ENCODE results near the gene LRRC56. TPM values are rescaled to one million over a fixed set of nuclear protein-coding genes. Genes with fewer than 3 reads are reported as not detected.

Gene LRRC56
- total and polyA plus RNA-seq, 2 of the 13 experiments (the other 11 are each of a cell fraction or from before 2014, with no cell fraction given) = 0.11 to 0.29 TPM

DNA sequence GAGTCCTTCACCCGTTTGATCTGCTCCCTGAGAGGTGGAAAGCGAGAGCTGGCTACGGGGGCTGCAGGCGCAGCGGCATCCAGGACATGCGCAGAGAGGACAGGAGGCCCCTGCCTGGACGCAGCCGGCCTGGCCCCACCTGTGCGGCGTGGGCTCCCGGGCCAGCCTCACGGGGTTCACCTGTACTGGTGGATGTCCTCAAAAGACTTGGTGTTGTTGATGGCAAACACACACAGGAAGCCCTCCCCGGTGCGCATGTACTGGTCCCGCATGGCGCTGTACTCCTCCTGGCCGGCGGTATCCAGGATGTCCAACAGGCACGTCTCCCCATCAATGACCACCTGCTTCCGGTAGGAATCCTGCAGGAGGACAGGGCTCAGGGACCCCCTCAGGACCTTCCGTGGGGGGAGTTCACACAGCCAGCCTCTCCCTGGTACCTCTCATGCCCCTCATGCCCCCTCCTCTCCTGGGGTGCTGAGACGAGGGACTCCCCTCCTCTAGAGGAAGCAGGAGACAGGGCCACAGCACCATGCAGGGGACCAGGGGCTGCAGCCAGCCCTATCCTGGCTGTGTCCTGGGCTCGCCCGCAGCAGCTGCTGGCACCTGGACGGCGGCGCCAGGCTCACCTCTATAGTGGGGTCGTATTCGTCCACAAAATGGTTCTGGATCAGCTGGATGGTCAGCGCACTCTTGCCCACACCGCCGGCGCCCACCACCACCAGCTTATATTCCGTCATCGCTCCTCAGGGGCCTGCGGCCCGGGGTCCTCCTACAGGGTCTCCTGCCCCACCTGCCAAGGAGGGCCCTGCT is 3.5 kb upstream of the LRRC56 start (continued):
- TF ChIP-seq, protein P1, sequence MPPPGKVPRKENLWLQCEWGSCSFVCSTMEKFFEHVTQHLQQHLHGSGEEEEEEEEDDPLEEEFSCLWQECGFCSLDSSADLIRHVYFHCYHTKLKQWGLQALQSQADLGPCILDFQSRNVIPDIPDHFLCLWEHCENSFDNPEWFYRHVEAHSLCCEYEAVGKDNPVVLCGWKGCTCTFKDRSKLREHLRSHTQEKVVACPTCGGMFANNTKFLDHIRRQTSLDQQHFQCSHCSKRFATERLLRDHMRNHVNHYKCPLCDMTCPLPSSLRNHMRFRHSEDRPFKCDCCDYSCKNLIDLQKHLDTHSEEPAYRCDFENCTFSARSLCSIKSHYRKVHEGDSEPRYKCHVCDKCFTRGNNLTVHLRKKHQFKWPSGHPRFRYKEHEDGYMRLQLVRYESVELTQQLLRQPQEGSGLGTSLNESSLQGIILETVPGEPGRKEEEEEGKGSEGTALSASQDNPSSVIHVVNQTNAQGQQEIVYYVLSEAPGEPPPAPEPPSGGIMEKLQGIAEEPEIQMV (CRISPR knock-in tag; IDR thresholded peaks at IDR 0.05; ENCODE audit: low read depth) = no peak
- no peak for TF ChIP-seq EED (CRISPR knock-in tag; IDR thresholded peaks at IDR 0.05)
- no peak for TF ChIP-seq ZNF891 (CRISPR knock-in tag; IDR thresholded peaks at IDR 0.05)
- no peak for TF ChIP-seq SNRNP70 (IDR thresholded peaks at IDR 0.05; ENCODE audit: low read depth, low read length)
- no peak for TF ChIP-seq ZBTB42 (CRISPR knock-in tag; IDR thresholded peaks at IDR 0.05)
- no peak for TF ChIP-seq SALL1 (CRISPR knock-in tag; IDR thresholded peaks at IDR 0.05)
- 0 out of 2 replicates have a peak, but pooled peaks have one; percentile 22 for TF ChIP-seq ZNF605 (CRISPR knock-in tag; IDR thresholded peaks at IDR 0.05)
- TF ChIP-seq ZNF274 (CRISPR knock-in tag; IDR thresholded peaks at IDR 0.05) = 0 out of 2 replicates have a peak, but pooled peaks have one; percentile 9
- TF ChIP-seq POLR2AphosphoS5 (IDR thresholded peaks at IDR 0.05; ENCODE audit: low read depth, low read length) = no peak
- TF ChIP-seq, protein P2, sequence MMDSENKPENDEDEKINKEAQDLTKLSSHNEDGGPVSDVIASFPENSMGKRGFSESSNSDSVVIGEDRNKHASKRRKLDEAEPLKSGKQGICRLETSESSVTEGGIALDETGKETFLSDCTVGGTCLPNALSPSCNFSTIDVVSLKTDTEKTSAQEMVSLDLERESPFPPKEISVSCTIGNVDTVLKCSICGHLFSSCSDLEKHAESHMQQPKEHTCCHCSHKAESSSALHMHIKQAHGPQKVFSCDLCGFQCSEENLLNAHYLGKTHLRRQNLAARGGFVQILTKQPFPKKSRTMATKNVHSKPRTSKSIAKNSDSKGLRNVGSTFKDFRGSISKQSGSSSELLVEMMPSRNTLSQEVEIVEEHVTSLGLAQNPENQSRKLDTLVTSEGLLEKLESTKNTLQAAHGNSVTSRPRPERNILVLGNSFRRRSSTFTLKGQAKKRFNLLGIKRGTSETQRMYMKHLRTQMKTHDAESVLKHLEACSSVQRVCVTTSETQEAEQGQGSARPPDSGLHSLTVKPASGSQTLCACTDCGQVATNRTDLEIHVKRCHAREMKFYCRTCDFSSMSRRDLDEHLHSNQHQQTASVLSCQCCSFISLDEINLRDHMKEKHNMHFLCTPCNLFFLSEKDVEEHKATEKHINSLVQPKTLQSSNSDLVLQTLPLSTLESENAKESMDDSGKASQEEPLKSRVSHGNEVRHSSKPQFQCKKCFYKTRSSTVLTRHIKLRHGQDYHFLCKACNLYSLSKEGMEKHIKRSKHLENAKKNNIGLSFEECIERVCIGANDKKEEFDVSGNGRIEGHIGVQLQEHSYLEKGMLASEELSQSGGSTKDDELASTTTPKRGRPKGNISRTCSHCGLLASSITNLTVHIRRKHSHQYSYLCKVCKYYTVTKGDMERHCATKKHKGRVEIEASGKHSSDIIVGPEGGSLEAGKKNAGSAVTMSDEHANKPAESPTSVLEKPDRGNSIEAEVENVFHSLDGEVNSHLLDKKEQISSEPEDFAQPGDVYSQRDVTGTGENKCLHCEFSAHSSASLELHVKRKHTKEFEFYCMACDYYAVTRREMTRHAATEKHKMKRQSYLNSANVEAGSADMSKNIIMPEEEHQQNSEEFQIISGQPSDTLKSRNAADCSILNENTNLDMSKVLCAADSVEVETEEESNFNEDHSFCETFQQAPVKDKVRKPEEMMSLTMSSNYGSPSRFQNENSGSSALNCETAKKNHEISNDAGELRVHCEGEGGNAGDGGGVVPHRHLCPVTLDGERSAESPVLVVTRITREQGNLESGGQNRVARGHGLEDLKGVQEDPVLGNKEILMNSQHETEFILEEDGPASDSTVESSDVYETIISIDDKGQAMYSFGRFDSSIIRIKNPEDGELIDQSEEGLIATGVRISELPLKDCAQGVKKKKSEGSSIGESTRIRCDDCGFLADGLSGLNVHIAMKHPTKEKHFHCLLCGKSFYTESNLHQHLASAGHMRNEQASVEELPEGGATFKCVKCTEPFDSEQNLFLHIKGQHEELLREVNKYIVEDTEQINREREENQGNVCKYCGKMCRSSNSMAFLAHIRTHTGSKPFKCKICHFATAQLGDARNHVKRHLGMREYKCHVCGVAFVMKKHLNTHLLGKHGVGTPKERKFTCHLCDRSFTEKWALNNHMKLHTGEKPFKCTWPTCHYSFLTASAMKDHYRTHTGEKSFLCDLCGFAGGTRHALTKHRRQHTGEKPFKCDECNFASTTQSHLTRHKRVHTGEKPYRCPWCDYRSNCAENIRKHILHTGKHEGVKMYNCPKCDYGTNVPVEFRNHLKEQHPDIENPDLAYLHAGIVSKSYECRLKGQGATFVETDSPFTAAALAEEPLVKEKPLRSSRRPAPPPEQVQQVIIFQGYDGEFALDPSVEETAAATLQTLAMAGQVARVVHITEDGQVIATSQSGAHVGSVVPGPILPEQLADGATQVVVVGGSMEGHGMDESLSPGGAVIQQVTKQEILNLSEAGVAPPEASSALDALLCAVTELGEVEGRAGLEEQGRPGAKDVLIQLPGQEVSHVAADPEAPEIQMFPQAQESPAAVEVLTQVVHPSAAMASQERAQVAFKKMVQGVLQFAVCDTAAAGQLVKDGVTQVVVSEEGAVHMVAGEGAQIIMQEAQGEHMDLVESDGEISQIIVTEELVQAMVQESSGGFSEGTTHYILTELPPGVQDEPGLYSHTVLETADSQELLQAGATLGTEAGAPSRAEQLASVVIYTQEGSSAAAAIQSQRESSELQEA (CRISPR knock-in tag; IDR thresholded peaks at IDR 0.05; ENCODE audit: not compliant biosample characterization) = peak; percentile 62
- TF ChIP-seq, protein P3, sequence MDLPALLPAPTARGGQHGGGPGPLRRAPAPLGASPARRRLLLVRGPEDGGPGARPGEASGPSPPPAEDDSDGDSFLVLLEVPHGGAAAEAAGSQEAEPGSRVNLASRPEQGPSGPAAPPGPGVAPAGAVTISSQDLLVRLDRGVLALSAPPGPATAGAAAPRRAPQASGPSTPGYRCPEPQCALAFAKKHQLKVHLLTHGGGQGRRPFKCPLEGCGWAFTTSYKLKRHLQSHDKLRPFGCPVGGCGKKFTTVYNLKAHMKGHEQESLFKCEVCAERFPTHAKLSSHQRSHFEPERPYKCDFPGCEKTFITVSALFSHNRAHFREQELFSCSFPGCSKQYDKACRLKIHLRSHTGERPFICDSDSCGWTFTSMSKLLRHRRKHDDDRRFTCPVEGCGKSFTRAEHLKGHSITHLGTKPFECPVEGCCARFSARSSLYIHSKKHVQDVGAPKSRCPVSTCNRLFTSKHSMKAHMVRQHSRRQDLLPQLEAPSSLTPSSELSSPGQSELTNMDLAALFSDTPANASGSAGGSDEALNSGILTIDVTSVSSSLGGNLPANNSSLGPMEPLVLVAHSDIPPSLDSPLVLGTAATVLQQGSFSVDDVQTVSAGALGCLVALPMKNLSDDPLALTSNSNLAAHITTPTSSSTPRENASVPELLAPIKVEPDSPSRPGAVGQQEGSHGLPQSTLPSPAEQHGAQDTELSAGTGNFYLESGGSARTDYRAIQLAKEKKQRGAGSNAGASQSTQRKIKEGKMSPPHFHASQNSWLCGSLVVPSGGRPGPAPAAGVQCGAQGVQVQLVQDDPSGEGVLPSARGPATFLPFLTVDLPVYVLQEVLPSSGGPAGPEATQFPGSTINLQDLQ (CRISPR knock-in tag; IDR thresholded peaks at IDR 0.05) = no peak
- TF ChIP-seq, protein P4, sequence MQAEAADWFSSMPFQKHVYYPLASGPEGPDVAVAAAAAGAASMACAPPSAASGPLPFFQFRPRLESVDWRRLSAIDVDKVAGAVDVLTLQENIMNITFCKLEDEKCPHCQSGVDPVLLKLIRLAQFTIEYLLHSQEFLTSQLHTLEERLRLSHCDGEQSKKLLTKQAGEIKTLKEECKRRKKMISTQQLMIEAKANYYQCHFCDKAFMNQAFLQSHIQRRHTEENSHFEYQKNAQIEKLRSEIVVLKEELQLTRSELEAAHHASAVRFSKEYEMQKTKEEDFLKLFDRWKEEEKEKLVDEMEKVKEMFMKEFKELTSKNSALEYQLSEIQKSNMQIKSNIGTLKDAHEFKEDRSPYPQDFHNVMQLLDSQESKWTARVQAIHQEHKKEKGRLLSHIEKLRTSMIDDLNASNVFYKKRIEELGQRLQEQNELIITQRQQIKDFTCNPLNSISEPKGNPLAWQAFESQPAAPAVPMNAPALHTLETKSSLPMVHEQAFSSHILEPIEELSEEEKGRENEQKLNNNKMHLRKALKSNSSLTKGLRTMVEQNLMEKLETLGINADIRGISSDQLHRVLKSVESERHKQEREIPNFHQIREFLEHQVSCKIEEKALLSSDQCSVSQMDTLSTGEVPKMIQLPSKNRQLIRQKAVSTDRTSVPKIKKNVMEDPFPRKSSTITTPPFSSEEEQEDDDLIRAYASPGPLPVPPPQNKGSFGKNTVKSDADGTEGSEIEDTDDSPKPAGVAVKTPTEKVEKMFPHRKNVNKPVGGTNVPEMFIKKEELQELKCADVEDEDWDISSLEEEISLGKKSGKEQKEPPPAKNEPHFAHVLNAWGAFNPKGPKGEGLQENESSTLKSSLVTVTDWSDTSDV (CRISPR knock-in tag; IDR thresholded peaks at IDR 0.05) = no peak
